ENCODE data around the gene DIP2C.

GRCh38 chr10:639751-640672 is 49.5 kb downstream of the DIP2C start:
- TF ChIP-seq SP1 (IDR thresholded peaks at IDR 0.05) = no peak
- no peak for TF ChIP-seq HDGF (IDR thresholded peaks at IDR 0.05; ENCODE audit: borderline replicate concordance)
- TF ChIP-seq TARDBP (IDR thresholded peaks at IDR 0.05) = no peak
- TF ChIP-seq FOXM1 (IDR thresholded peaks at IDR 0.05; ENCODE audit: borderline replicate concordance) = no peak

Measured in HEK293T (cell line).